Activated T-cell treated with anti-CD3 and anti-CD28 coated beads, Interleukin-2, amount 50 U/mL, for 4 hours (primary cell): Measurements from ENCODE around the gene LYPD6B. TPM values are rescaled to one million over a fixed set of nuclear protein-coding genes. Genes with fewer than 3 reads are reported as not detected.

Source experiments
- ATAC-seq, 2 donors: fragments of 200-7000 bp; cut with Tn5 transposase; one replicate each; pipeline ENCODE4 v1.10.0; 2021
- DNase-seq: peaks from one replicate; pipeline ENCODE4 v3.0.0-alpha.2; 2020
- H3K27me3 Mint-ChIP-seq: one replicate; pipeline ENCODE4 v1.8.0; 2021; ENCODE audit warnings: low read depth, mixed read lengths
- H3K36me3 Mint-ChIP-seq: one replicate; pipeline ENCODE4 v1.8.0; 2022; ENCODE audit warnings: mixed read lengths; ENCODE audit not compliant: insufficient read depth
- H3K4me1 Mint-ChIP-seq: one replicate; pipeline ENCODE4 v1.8.0; 2021; ENCODE audit warnings: low read depth, mixed read lengths
- H3K4me3 Mint-ChIP-seq: one replicate; pipeline ENCODE4 v1.8.0; 2021; ENCODE audit warnings: mild to moderate bottlenecking, moderate library complexity, mixed read lengths
- H3K9me3 Mint-ChIP-seq: one replicate; pipeline ENCODE4 v1.8.0; 2021; ENCODE audit warnings: mixed read lengths
- total RNA-seq, 3 donors: library from RNA; stranded (reverse); gene quantifications; one replicate each; pipeline ENCODE4 v1.2.1, GENCODE V29; 2021

Gene LYPD6B
- total RNA-seq, 3 donors from 2014 or later, result not detected

GRCh38 chr2:149041482-149041881 is 3.0 kb downstream of the LYPD6B start:
- Mint-ChIP-seq H3K27me3 (peaks cover 40% of the 10 kb centered on the region), H3K4me3 (no peak overlapping the region), H3K4me1 (peaks cover 7% of the 10 kb centered on the region), H3K9me3 (peaks cover 22% of the 10 kb centered on the region), H3K36me3 (no peaks in the 10 kb centered on the region)
- no peak for ATAC-seq
- DNase-seq, result no peak

DNA sequence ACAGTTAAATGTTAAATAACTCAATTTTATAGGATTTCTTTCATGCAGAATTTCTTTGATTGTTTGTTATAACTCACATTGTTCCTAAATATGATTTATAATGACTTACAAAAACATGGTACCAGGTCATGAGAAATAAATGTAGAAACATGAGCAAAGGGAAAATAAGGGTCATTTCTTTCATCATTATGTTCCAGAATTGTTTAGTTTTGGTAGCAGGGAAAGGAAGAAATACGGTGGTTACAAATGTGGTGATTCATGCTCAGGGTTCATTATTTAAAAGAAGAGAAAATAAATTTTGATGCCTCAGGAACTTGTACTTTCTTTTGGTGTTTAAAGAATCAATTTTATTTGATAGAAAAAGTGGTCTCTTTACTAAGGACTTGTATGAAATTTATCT is 4.4 kb downstream of the LYPD6B start:
- H3K27me3 Mint-ChIP-seq, result peaks cover 26% of the 10 kb centered on the region
- no peaks in the 10 kb centered on the region for H3K36me3 Mint-ChIP-seq
- no peak for ATAC-seq
- H3K4me1 Mint-ChIP-seq, result peaks cover 6% of the 10 kb centered on the region
- H3K9me3 Mint-ChIP-seq, result peaks cover 31% of the 10 kb centered on the region
- no peak overlapping the region for H3K4me3 Mint-ChIP-seq
- no peak for DNase-seq

DNA sequence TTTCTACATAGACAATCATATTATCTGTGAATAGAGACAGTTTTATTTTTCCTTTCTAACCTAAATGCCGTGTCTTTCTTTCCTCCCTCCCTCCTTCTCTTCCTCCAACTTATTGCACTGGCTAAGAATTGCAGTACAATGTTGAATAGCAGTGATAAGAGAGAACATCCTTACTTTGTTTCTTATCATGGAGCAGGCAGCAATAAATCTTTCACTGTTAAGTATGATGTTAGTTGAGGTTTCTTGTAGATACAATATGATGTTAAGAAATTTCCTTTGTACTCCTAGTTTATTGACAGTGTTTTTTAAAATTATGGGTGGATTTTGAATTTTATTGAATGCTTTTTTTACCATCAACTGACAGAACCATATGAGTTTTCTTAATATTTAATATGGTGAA is 6.0 kb downstream of the LYPD6B start:
- no peak for DNase-seq
- H3K27me3 Mint-ChIP-seq, result peaks cover 19% of the 10 kb centered on the region
- no peaks in the 10 kb centered on the region for H3K4me1 Mint-ChIP-seq
- H3K9me3 Mint-ChIP-seq, result peaks cover 36% of the 10 kb centered on the region
- no peaks in the 10 kb centered on the region for H3K36me3 Mint-ChIP-seq
- H3K4me3 Mint-ChIP-seq, result no peak overlapping the region
- no peak for ATAC-seq

DNA sequence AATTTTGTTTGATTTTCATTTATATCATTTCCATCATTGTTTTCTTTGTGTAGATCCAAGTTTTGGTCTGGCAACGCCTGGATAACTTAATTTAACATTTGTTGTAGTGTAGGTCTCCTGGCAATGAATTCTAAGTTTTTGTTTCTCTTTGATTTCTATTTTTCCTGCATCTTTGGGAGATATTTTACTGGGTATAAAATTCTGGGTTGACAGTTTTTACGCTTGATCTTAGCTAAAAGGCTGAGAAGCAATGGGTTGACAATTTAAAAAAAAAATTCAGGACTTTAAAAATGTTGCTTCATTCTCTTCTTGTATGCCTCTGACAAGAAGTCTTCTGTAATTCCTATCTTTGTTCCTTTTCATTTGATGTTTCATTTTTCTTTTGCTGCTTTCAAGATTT is 8.6 kb downstream of the LYPD6B start:
- ATAC-seq, result no peak
- no peak overlapping the region for H3K4me3 Mint-ChIP-seq

DNA sequence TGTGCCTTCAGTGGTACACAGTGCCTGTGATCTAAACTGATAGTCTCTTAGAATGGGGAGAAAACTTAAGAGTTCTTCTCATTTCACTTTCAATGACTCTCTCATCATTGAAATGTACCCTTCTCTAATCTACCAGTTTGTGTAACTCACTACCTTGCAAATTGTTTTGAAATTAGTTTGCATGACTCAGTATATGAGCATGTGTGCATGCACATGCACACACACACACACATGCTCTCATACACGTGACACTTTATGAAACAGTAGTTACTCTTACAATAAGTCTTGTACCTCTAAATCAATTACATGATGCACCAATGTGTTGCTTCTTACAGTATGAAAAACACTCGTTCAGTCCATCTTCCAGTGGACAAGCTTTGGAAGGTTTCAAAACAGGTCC is 10.6 kb downstream of the LYPD6B start:
- peaks cover 36% of the 10 kb centered on the region for H3K9me3 Mint-ChIP-seq
- no peaks in the 10 kb centered on the region for H3K4me1 Mint-ChIP-seq
- H3K27me3 Mint-ChIP-seq, result peaks cover 3% of the 10 kb centered on the region
- H3K4me3 Mint-ChIP-seq, result no peak overlapping the region
- ATAC-seq, result no peak
- no peaks in the 10 kb centered on the region for H3K36me3 Mint-ChIP-seq
- no peak for DNase-seq

More for the DNA sequence above, 8.6 kb downstream of the LYPD6B start:
- Mint-ChIP-seq H3K4me1 (no peaks in the 10 kb centered on the region), H3K9me3 (peaks cover 36% of the 10 kb centered on the region), H3K27me3 (peaks cover 3% of the 10 kb centered on the region), H3K36me3 (no peaks in the 10 kb centered on the region)
- DNase-seq, result no peak

GRCh38 chr2:149050188-149050587 is 11.7 kb downstream of the LYPD6B start:
- H3K4me1 Mint-ChIP-seq, result no peaks in the 10 kb centered on the region
- DNase-seq (no peak), ATAC-seq (no peak)
- peaks cover 3% of the 10 kb centered on the region for H3K27me3 Mint-ChIP-seq
- peaks cover 27% of the 10 kb centered on the region for H3K9me3 Mint-ChIP-seq
- no peak overlapping the region for H3K4me3 Mint-ChIP-seq
- no peaks in the 10 kb centered on the region for H3K36me3 Mint-ChIP-seq

- no peaks in the 10 kb centered on the region for H3K36me3 Mint-ChIP-seq
- H3K9me3 Mint-ChIP-seq, result no peaks in the 10 kb centered on the region
- H3K4me1 Mint-ChIP-seq, result no peaks in the 10 kb centered on the region
- ATAC-seq (no peak), DNase-seq (no peak)
- H3K27me3 Mint-ChIP-seq, result peaks cover 22% of the 10 kb centered on the region
- H3K4me3 Mint-ChIP-seq, result no peak overlapping the region
Measured at GRCh38 chr2:149055751-149056150, 17.3 kb downstream of the LYPD6B start.

- Mint-ChIP-seq H3K27me3 (peaks cover 22% of the 10 kb centered on the region), H3K4me3 (no peak overlapping the region), H3K4me1 (no peaks in the 10 kb centered on the region), H3K36me3 (no peaks in the 10 kb centered on the region), H3K9me3 (no peaks in the 10 kb centered on the region)
- no peak for ATAC-seq
- no peak for DNase-seq
Measured at GRCh38 chr2:149056541-149057255, 18.2 kb downstream of the LYPD6B start.

DNA sequence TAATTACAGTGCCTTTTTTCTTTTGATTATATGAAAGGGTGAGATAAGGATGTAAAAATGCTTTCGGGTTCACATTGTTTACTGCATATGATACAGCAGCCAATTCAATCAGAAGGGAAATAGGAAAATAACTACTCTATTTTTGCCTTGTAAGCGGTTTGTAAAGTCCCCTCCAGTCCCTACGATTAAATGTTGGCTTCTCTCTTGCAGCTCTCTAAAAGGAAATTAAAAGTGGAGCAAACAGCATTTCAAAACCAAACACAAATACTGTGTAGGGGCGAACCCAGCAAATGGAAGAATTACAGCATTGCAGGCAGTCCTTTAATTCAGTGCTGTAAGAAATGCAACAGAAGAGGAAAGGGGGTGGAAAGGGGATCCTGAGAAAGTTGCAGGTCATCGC is 18.9 kb downstream of the LYPD6B start:
- DNase-seq (no peak), ATAC-seq (no peak)
- H3K27me3 Mint-ChIP-seq, result peaks cover 22% of the 10 kb centered on the region
- H3K36me3 Mint-ChIP-seq, result no peaks in the 10 kb centered on the region
- H3K9me3 Mint-ChIP-seq, result no peaks in the 10 kb centered on the region
- no peak overlapping the region for H3K4me3 Mint-ChIP-seq
- no peaks in the 10 kb centered on the region for H3K4me1 Mint-ChIP-seq

DNA sequence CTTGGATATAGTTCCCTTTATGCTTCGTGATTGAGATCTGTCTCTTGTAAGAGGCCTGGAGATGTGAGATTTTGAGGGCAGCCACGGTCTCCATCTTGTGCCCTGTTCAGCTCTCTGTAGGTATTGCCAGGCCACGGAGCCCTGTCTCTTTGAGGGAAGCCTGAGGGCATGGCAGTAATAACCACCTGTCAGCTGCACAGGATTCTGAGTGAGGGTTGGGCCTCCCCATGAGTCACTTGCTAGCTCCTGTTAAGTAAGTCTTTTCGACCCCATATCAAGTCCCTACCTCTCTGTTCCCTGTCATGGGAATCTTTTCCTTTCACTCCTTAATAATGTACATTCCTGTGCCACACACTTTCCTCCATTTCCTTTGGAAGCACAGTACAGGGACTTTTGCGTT is 20.4 kb downstream of the LYPD6B start:
- Mint-ChIP-seq H3K27me3 (peaks cover 22% of the 10 kb centered on the region), H3K4me1 (no peaks in the 10 kb centered on the region), H3K4me3 (no peak overlapping the region), H3K9me3 (no peaks in the 10 kb centered on the region), H3K36me3 (no peaks in the 10 kb centered on the region)
- ATAC-seq, result no peak
- no peak for DNase-seq

GRCh38 chr2:149059822-149060221 is 21.3 kb downstream of the LYPD6B start:
- no peaks in the 10 kb centered on the region for H3K36me3 Mint-ChIP-seq
- H3K4me1 Mint-ChIP-seq, result no peaks in the 10 kb centered on the region
- no peaks in the 10 kb centered on the region for H3K9me3 Mint-ChIP-seq
- DNase-seq (no peak), ATAC-seq (no peak)
- H3K4me3 Mint-ChIP-seq, result no peak overlapping the region
- H3K27me3 Mint-ChIP-seq, result peaks cover 22% of the 10 kb centered on the region

DNA sequence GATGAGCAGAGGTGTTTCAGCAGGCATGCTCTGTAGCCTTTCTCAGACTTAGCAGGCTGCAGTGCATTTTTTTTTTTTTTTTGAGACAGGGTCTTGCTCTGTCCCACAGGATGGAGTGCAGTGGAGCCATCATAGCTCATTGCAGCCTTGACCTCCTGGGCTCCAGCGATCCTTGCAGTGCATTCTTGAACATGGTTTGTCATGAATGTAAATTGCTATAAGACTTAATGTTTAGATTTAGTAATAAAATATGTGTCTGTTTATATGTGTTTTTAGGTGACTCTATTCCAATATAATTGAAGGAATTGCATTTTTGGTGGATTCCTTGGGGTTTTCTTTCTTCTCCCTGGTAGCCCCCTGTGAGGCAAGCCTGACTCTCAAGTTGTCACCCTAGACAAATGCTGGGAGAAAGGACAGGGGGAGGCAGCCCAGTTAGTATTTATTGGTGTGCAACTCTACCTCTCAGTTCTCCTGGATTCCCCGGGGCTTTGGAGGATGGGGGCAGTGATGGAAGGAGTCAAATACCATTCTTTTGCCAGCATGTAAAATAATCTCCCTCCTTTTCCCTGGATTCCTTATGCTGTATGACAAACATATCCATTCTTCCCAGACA is 22.7 kb downstream of the LYPD6B start:
- Mint-ChIP-seq H3K9me3 (no peaks in the 10 kb centered on the region), H3K36me3 (no peaks in the 10 kb centered on the region), H3K4me1 (no peaks in the 10 kb centered on the region), H3K4me3 (no peak overlapping the region), H3K27me3 (peaks cover 17% of the 10 kb centered on the region)
- DNase-seq (no peak), ATAC-seq (no peak)

DNA sequence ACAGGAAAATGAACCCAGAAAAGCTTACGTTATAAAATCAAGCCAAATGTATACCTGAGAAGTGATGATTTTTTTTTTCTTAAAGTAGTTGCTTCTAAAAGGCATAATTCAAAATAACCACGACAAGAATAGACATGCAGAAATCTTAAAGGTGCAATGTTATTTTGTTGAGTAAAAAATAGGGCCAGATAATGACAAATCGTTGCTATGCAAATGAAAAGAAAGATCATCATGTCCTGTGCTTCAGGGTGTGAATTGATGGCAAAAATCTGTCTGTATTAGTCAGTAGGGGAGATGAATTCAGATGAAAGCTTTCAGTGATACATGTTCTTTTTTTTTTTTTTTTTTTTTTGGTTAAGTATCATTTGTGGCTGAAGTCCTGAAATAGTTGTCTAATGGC is 24.0 kb downstream of the LYPD6B start:
- Mint-ChIP-seq H3K36me3 (no peaks in the 10 kb centered on the region), H3K27me3 (peaks cover 11% of the 10 kb centered on the region), H3K4me3 (no peak overlapping the region), H3K4me1 (no peaks in the 10 kb centered on the region), H3K9me3 (no peaks in the 10 kb centered on the region)
- ATAC-seq, result no peak
- no peak for DNase-seq

- DNase-seq (no peak), ATAC-seq (no peak)
- H3K36me3 Mint-ChIP-seq, result no peaks in the 10 kb centered on the region
- peaks cover 5% of the 10 kb centered on the region for H3K27me3 Mint-ChIP-seq
- no peak overlapping the region for H3K4me3 Mint-ChIP-seq
- no peaks in the 10 kb centered on the region for H3K9me3 Mint-ChIP-seq
- H3K4me1 Mint-ChIP-seq, result no peaks in the 10 kb centered on the region
Measured at GRCh38 chr2:149063177-149063576, 24.7 kb downstream of the LYPD6B start.

DNA sequence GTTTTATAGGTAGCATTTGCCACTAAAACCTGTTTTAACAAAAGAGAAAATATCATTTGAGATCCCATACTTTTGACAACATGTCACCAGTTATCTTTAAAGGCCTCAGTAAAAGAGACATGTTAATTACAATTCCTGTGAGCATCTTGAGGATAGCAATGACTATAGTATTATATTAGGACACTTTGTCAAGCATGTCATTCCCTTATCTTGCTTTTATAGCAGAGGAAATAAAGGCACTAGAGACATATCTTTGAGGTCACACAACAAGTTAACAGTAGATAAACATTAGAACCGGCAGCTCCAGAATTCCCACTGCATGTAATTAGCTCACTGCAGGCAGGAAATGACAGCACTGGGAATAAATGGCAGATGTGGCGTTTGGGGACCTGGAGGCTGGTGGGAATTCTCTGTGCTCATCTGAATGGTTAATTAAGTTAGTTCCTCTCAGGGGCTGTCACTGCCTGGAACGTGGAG is 25.9 kb downstream of the LYPD6B start:
- no peaks in the 10 kb centered on the region for H3K36me3 Mint-ChIP-seq
- H3K4me3 Mint-ChIP-seq, result no peak overlapping the region
- ATAC-seq, result no peak
- H3K9me3 Mint-ChIP-seq, result no peaks in the 10 kb centered on the region
- no peak for DNase-seq
- H3K4me1 Mint-ChIP-seq, result peaks cover 4% of the 10 kb centered on the region
- no peaks in the 10 kb centered on the region for H3K27me3 Mint-ChIP-seq
